ENCODE results near the gene NOL3. TPM values are rescaled to one million over a fixed set of nuclear protein-coding genes. Genes with fewer than 3 reads are reported as not detected.

Gene NOL3
- total RNA-seq, 2 donors from 2014 or later: 26.2 to 31.0 TPM

DNA sequence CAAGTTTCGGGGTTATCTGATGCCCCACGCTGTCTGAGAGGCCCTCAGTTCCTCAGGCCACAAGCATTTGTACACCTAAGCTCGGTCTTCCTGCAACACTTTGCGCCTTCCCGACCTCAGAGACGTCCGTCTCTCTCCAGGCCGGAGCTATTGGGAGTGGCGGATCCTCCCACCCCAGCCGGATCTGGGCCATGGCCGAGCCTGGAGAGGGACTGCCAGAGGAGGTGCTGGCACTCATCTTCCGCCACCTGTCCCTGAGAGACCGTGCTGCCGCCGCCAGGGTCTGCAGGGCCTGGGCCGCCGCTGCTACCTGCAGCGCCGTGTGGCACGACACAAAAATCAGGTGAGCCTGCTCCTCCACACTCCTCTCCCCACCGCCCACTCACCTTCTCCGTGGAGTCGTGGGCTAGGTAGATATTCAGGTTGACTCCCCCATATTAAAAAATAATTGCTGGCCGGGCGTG is 8.7 kb upstream of the NOL3 start:
- H3K9ac ChIP-seq (ENCODE audit: low read depth in 2 of 2, low read length in 2 of 2): no peak overlapping the region
- peaks cover 31% of the 10 kb centered on the region for H3K27me3 ChIP-seq
- H3K9me3 ChIP-seq: no peaks in the 10 kb centered on the region
- no peak overlapping the region for H3K27ac ChIP-seq
- DNase-seq: peak; percentile 28
- TF ChIP-seq CTCF (IDR thresholded peaks at IDR 0.05): no peak
- peaks cover 24% of the 10 kb centered on the region for H3K4me1 ChIP-seq
- intact Hi-C loops (cut with DNase I): no loop called here
- H3K4me3 ChIP-seq: no peak overlapping the region
- H3K36me3 ChIP-seq: no peaks in the 10 kb centered on the region

DNA sequence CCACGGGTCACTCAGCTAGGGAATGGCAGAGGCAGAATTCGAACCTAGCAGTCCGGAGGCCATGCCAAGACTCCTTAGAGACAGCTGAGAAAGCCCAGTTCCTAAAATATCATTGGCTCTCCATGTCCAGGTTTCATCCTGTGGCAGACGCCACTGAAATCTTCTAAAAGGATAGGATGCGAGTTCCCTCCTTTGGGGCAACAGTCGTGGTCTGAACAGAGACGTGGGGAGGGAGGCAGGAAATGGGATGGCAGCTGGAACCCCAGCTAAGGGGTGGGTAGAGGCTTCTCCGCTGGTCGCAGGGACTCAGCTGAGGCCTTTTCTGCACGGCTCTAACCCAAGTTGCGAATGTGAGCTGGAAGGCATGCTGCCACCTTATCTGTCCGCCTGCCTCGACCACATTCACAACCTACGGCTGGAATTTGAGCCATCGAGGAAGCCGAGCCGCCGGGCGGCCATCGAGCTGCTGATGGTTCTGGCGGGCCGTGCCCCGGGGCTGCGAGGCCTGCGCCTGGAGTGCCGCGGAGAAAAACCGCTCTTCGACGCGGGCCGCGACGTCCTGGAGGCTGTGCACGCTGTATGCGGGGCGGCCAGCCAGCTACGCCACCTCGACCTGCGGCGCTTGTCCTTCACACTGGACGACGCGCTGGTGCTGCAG is 7.7 kb upstream of the NOL3 start:
- Histone ChIP-seq H3K4me1 (peaks cover 24% of the 10 kb centered on the region), H3K27ac (no peak overlapping the region), H3K9ac (ENCODE audit: low read depth in 2 of 2, low read length in 2 of 2) (peak overlapping the region in 1 of 2 donors; percentile 19), H3K9me3 (no peaks in the 10 kb centered on the region), H3K36me3 (no peaks in the 10 kb centered on the region), H3K27me3 (peaks cover 31% of the 10 kb centered on the region), H3K4me3 (peak overlapping the region; percentile 28)
- intact Hi-C loops (cut with DNase I): no loop called here
- no peak for TF ChIP-seq CTCF (IDR thresholded peaks at IDR 0.05)
- no peak for DNase-seq

DNA sequence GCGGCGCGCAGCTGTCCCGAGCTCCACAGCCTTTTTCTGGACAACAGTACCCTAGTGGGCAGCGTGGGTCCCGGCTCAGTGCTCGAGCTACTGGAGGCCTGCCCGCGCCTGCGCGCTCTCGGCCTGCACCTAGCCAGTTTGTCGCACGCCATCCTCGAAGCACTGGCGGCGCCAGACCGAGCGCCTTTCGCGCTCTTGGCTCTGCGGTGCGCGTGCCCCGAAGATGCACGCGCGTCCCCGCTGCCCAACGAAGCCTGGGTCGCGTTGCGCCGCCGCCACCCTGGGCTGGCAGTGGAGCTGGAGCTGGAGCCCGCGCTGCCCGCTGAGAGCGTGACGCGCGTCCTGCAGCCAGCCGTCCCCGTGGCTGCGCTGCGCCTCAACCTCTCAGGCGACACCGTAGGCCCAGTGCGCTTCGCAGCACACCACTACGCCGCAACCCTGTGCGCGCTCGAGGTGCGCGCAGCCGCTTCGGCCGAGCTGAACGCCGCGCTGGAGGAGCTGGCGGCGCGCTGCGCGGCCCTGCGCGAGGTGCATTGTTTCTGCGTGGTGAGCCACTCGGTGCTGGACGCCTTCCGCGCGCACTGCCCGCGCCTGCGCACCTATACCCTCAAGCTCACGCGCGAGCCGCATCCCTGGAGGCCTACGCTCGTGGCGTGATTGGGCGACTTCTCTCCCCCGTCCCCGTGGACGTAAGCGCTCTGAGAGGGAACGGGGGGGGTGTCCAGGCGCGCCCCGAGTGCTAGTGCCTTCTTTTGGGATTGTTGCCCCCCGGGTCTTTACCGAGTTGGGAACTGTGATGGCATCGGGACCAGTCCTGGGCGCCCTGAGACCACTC is 7.0 kb upstream of the NOL3 start:
- peak; percentile 52 for DNase-seq
- Histone ChIP-seq H3K9me3 (no peaks in the 10 kb centered on the region), H3K4me1 (peaks cover 19% of the 10 kb centered on the region), H3K27ac (no peak overlapping the region), H3K4me3 (peak overlapping the region; percentile 28), H3K36me3 (no peaks in the 10 kb centered on the region), H3K9ac (ENCODE audit: low read depth in 2 of 2, low read length in 2 of 2) (peak overlapping the region; percentile 19 to 30), H3K27me3 (peaks cover 31% of the 10 kb centered on the region)
- TF ChIP-seq CTCF (IDR thresholded peaks at IDR 0.05): no peak
- intact Hi-C loops (cut with DNase I): no loop called here

DNA sequence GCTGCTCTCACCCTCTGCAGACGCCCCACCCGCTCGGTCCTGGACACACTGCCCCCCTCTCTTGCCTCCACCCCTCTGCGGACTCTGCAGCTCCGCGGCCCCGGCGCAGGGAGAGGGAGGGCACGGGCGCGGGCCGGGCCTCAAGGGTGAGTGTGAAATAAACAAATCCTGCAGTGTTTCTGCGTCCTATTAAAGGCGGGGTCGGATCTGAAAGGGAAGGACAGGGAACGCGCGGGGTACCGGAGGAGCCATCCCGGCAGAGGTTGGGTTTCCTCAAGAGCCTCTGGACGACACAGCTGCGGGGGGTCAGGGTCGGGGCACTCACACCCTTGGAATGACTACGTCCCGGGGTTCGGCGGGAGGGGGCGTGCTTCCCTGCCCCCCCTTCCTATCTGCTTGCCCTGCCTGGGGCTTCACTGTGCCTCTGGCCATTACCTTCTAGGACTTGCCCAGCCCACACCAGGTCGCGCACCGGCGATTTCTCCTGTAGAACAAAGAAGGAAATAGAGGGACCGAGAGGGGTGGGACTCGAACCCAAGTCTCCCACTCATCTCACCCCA is 6.3 kb upstream of the NOL3 start:
- no peaks in the 10 kb centered on the region for H3K9me3 ChIP-seq
- H3K4me1 ChIP-seq: peaks cover 19% of the 10 kb centered on the region
- peaks cover 31% of the 10 kb centered on the region for H3K27me3 ChIP-seq
- H3K9ac ChIP-seq (ENCODE audit: low read depth in 2 of 2, low read length in 2 of 2): peak overlapping the region; percentile 30 to 46
- DNase-seq: no peak
- no peak for TF ChIP-seq CTCF (IDR thresholded peaks at IDR 0.05)
- H3K27ac ChIP-seq: no peak overlapping the region
- intact Hi-C loops (cut with DNase I): no loop called here
- no peaks in the 10 kb centered on the region for H3K36me3 ChIP-seq
- peak overlapping the region; percentile 28 for H3K4me3 ChIP-seq

DNA sequence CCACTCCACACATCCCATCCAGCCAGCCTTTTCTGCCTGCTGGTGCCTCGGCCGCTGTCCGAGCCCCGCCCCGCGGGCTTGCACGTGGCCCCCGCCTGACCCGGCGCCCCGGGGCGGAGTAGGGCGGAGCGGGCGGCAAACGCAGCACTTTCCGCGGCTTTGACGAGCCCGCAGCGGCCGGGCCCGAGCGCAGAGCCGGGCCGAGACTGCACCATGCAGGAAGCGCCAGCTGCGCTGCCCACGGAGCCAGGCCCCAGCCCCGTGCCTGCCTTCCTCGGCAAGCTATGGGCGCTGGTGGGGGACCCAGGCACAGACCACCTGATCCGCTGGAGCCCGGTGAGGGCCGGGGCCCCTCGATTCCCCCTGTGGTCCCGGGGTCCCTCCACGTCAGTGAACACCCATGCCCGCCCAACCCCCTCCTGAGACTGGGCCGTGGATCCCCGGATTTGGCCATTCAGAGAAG is 5.7 kb upstream of the NOL3 start, which contains the start of gene HSF4:
HSF4 (plus strand) TSS at position 147 of the 463 bp plus-strand sequence; CDS start at position 214, 67 bp downstream.
- no peaks in the 10 kb centered on the region for H3K36me3 ChIP-seq
- H3K9ac ChIP-seq (ENCODE audit: low read depth in 2 of 2, low read length in 2 of 2): peak within 1 kb of the TSS; percentile 46 to 47
- DNase-seq: peak; percentile 78
- intact Hi-C loops (cut with DNase I): no loop called here
- H3K27ac ChIP-seq: no peak within 1 kb of the TSS
- H3K4me3 ChIP-seq: peak within 1 kb of the TSS; percentile 28
- H3K27me3 ChIP-seq: peaks cover 31% of the 10 kb centered on the region
- peaks cover 24% of the 10 kb centered on the region for H3K4me1 ChIP-seq
- TF ChIP-seq CTCF (IDR thresholded peaks at IDR 0.05): no peak
- no peaks in the 10 kb centered on the region for H3K9me3 ChIP-seq

Measured in colonic mucosa (tissue), 4 donors.